PC-9 (cell line): ENCODE data around the gene CABYR.

Experiments
- CTCF ChIP-seq: fragments of 200-600 bp; sonication (generic); conservative IDR thresholded peaks from 2 replicates; pipeline ENCODE4 v1.6.1; 2017; ENCODE audit warnings: mixed run types, antibody characterized with exemption, mild to moderate bottlenecking, moderate library complexity
- EZH2 ChIP-seq: fragments of 200-600 bp; sonication (generic); IDR thresholded peaks from 2 replicates; pipeline ENCODE4 v1.8.0; 2017; ENCODE audit warnings: antibody characterized with exemption, low read depth

GRCh38 chr18:24200494-24201290, 61.8 kb downstream of the CABYR start:
- TF ChIP-seq CTCF (no peak), EZH2 (no peak)
